Activated CD8-positive, alpha-beta memory T cell treated with anti-CD3 and anti-CD28 coated beads, Interleukin-2, amount 50 U/mL, for 24 hours (primary cell): Measurements from ENCODE around the gene TREML4.

ENCODE experiments used
- DNase-seq: peaks from one replicate; pipeline ENCODE4 v3.0.0-alpha.2; 2020; ENCODE audit errors: extremely low read depth

TREML4 gene

DNA sequence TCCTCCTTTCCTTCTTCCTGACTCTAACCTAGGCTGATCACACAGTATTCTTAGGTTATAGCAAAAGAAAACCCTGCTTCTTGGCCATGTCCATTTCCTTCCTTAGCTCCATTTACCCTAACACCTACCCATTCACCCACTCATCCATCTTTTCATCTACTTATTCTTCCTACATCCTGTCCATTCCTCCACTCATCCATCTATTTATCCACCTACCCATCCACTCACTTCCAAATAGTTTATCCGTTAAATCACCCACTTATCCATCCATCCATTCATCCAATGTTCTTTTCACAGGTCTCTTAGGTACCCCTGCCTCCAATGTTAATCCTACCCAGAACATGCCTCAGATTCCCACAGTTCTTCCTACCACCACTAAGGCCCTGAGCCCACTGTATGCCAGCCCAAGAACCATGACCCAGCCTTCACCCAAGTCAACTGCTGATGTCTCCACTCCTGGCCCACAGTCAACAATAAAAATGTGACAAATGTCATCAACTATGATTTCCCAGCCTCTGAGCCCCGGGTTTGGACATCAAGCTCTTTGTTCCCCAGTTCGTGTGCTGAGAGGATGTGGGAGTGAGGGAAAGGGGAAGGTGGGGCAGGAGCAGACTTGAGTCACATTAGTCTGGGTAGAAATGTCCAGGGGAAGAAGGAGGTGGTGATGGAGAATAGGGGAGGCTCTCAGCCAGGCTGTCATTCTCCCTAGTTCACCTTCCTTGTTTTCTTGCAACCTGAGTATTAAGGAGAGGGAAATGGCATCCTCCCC, 24.4 kb downstream of the TREML4 start:
- no peak for DNase-seq

GRCh38 chr6:41255110-41255509, 27.0 kb downstream of the TREML4 start:
- no peak for DNase-seq

DNA sequence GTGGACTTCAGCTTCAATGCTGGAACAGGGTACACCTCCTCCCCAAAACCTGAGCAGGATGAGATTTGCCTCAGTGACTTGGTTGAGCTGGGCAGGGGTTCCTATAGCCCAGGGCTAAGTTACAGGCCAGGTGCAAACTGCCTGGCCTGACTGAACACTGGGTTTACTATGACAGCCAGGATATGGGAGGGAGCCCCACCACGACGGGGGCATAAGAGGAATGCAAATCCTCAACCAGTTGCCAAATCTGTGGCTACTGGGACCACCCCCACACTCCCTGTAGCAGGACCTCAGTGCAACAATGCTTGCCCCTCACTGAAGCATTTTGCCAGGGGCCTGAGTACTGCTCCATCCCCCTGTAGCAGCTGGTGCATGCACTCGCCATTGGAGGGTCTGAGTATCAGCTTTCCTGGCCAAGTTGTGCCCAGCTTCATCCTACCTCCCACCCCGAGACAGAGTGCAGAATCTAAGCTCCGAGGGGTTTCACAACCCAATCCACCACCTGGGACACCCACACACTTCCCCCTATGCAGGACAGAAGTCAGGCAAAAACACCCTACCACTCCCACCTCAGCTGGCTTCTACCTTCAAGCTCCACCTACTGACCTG, 27.6 kb downstream of the TREML4 start:
- DNase-seq: no peak

- DNase-seq: no peak
Observed at GRCh38 chr6:41256383-41256782, 28.2 kb downstream of the TREML4 start.

GRCh38 chr6:41257369-41258195, 29.4 kb downstream of the TREML4 start:
- no peak for DNase-seq

GRCh38 chr6:41258196-41258493, 30.0 kb downstream of the TREML4 start:
- no peak for DNase-seq

DNA sequence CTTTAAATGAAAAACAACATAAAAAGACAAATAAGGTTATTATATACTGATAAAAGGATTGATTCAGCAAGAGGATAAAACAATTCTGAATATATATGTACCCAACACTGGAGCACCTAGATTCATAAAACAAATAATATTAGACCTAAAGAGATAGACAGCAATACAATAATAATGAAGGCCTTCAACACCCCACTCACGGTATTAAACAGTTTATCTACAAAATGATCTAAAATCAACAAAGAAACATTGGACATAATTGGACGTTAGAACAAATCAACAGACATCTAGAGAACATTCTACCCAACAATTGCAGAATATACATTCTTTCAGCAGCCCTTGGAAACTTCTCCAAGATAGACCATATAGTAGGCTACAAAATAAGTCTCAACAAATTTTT, 34.3 kb downstream of the TREML4 start:
- DNase-seq: no peak

GRCh38 chr6:41263267-41263666, 35.1 kb downstream of the TREML4 start:
- no peak for DNase-seq

DNA sequence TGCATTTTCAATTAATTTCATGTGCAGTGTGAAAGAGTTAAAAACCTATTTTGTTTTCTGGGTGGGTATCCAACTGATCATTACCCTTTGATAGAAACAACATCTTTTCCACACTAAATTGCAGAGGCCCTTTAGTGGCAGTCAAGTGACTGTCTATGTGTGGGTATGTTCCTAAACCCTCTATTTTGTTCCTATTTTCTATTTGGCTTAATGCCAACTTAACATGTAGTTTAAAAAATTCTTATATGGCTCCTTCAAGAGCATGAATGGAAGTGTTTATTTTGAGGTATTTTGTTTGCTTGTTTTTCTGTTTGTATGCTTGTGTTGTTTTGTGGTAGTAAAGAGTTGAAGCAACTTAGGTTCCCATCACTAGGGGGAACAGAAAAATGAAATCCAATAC, 38.4 kb downstream of the TREML4 start:
- DNase-seq: no peak

GRCh38 chr6:41268478-41268877, 40.3 kb downstream of the TREML4 start:
- no peak for DNase-seq

GRCh38 chr6:41269166-41269565, 41.0 kb downstream of the TREML4 start:
- no peak for DNase-seq

DNA sequence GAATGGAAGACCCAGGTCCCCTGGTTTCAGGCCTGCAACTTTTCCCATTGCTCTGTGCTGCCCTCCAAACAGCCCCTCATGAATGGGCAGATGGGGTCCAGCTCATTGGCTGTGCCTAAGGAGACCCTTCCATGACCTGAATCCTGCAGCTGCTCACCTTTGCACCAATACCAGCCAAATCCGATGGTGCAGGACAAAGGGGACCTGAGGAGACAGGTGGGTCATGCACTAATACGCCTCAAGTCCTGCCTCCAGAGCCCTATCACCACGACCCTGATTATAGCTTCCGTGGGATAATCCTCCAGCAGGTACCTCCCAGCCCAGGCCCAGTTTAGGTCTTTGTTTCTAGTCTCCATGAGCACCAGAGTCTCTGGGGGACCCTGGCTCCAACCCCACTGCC, 41.6 kb downstream of the TREML4 start:
- DNase-seq: no peak

DNA sequence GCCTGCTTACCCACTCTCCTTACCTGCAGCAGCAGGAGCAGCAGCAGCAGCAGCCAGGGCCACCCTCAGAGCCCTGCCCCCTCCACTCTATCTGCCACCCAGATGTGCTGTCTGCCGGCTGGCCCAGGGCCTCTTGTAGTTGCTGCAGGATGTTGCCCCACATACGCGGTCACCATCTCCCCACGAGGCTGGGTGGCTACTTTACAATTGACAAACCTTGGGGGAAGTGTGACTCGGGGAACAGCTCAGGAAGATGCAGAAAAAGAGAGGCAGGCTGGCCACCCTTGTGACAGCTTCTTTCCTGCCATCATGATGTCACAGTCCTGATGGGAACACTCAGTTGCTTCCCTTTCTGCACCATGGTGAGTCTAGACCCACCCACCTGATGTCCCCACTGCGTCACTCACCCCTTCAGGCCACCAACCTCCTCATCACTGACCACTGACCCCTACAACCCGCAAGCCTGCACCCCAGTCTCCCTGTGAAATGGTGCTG, 43.8 kb downstream of the TREML4 start:
- DNase-seq: no peak

DNA sequence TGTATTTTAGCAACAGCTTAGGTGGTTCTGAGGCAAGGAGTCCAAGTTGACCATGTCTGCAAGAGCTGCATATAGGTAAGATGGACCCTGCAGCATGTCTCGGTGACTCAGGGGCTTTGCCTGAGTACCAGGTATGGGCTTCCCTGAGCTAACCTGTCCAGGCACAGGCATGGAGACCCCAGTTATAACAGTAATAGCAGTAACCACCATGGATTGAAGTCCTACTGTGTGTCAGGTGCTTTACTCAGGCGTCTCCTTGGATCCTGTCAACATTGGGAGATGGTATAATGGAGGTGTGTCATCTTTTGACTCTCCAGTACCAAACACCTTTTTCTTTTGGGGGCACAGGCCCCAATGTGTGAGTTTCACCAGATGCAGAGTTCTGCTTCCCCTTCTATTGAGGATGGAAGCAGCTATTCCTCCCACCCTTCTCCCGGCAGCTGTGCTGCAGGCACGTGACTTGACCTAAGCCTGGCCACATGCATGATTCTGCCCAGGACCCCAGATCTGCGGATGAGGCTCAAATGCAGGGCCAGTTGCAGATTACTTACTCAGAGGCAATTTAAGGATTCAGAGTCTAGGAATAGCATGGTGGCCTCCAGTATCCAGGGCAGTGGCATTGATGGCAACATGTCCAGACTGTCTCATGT, 44.6 kb downstream of the TREML4 start:
- DNase-seq: no peak

GRCh38 chr6:41273714-41274113, 45.6 kb downstream of the TREML4 start:
- no peak for DNase-seq

DNA sequence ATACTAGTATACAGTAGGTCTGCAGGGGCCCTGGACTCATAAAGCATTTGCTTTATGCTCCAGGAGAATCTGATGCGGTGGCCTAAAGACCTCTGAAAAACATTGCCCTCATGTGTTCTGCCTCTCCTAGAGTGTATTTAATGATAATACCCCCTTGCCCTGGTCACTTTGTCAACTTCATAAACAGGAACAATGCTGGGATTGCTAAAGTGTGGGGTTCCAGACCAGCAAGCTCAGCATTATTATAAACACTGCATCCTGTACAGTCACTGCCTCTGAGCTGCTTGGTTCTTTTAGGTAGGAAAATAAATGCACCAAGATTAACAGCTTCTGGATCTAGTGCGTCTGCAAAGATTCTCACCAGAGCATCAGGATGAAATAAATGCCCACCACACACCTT, 46.1 kb downstream of the TREML4 start:
- no peak for DNase-seq

- no peak for DNase-seq
Observed at GRCh38 chr6:41275489-41275888, 47.3 kb downstream of the TREML4 start.

GRCh38 chr6:41277605-41278004, 49.5 kb downstream of the TREML4 start:
- DNase-seq: no peak

- DNase-seq: peak; percentile 23
Observed at GRCh38 chr6:41278699-41279405, 50.7 kb downstream of the TREML4 start.

- DNase-seq: no peak
Observed at GRCh38 chr6:41280381-41281057, 52.4 kb downstream of the TREML4 start.

DNA sequence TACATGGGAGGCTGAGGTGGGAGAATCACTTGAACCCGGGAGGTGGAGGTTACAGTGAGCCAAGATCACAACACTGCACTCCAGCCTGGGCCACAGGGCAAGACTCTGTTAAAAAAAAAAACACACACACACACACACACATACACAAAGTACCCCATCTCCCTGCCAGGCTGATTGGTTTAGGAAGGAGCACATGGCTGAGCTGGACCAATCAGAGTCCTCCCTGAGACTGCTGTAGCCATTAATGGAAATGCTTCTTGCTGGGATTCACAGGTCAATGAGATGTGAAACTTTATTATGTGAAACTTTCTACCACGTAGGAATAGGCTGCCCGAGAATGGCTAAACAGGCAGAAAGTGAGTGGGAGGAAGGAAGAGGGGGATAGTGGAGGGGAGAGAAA, 55.5 kb downstream of the TREML4 start:
- DNase-seq: no peak
